ENCODE results near the gene OR5W2. TPM values are rescaled to one million over a fixed set of nuclear protein-coding genes. Genes with fewer than 3 reads are reported as not detected.

Gene OR5W2
- not detected in 2 replicates for total RNA-seq

DNA sequence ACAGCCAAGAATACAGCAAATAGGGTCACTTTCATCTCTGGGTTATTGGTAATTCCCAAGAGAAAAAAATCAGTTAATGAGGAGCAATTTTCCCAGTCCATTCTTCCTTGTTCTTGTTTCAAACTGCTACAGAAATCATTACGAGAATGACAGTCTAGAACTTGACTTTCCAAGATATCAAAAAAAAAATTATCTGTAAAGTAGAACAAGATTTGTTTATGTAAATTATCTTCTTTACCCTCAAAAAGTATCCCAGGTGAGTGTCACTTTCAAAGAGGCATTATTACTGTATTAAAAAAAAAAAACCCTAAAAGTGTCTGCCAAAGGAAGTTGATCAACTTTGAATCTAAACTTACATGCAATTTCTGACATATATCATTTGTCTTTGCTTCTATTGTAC lies at the start of gene OR5W2:
TSS of gene OR5W2 (minus strand) at position 101 of the 400 bp plus-strand sequence. CDS start at position 101, 0 bp downstream.

DNA sequence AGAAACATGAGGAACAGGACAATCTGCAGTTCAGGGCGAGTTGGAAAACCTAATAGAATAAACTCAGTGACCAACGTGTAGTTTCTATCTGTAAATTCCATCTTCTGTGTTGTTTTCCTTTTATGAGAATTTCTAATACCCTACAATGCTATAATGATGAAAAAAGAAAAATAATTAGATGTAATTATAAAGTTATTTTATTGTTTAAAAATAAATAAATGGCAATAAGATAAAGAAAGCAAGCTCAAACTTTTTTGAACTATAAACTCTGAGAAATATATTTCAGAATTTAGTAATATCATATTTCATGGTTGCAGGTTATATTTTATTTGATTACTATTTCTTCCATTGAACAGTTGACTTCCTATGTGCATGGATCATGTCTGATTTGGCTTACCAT lies 21.9 kb upstream of the OR5W2 start, which contains the start of gene OR5I1:
TSS of gene OR5I1 (minus strand) at position 101 of the 400 bp plus-strand sequence. CDS start at position 101, 0 bp downstream.

DNA sequence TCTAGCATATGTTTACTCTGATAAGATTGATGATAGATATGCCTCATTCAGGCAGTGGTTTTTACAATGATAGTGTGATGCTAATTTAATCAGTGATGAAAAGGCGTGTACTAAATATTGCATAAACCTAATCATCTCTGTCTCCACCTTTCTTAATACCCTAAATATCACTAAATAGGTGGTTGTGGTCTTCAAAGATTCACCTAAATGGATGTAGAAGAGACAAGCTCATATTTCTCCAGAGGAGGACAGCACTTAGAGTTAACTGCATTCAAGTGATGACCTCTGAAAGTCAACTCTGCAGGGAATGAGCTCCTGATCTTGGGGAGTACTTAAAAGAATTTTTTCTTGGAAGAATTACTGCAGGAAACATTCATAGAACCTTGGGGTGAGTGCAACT lies 31.4 kb downstream of the OR5W2 start, which contains the start of gene TRIM51:
TSS of gene TRIM51 (plus strand) at position 301 of the 400 bp plus-strand sequence. CDS start 2,132 bp downstream, outside the sequence.

Other genes starting within 250 kb of the OR5W2 start
- not detected in 2 replicates for gene OR5D13, start 141.1 kb downstream of the OR5W2 start, total RNA-seq
- not detected in 2 replicates for gene OR5D14, start 119.0 kb downstream of the OR5W2 start, total RNA-seq
- not detected in 2 replicates for gene OR5L1, start 103.2 kb downstream of the OR5W2 start, total RNA-seq
- not detected in 2 replicates for gene OR5D18, start 95.0 kb downstream of the OR5W2 start, total RNA-seq
- not detected in 2 replicates for gene OR5L2, start 87.4 kb downstream of the OR5W2 start, total RNA-seq
- gene OR5D16, start 75.8 kb downstream of the OR5W2 start, total RNA-seq = not detected in 2 replicates
- gene TRIM51, start 31.3 kb downstream of the OR5W2 start, total RNA-seq = not detected in 2 replicates
- gene OR5I1, start 21.8 kb upstream of the OR5W2 start, total RNA-seq = not detected in 2 replicates
- gene OR10AG1, start 55.4 kb upstream of the OR5W2 start, total RNA-seq = not detected in 2 replicates
- not detected in 2 replicates for gene OR5F1, start 80.0 kb upstream of the OR5W2 start, total RNA-seq
- gene OR5AS1, start 113.1 kb upstream of the OR5W2 start, total RNA-seq = not detected in 2 replicates
- gene OR8I2, start 178.7 kb upstream of the OR5W2 start, total RNA-seq = not detected in 2 replicates
- not detected in 2 replicates for gene OR8H2, start 189.1 kb upstream of the OR5W2 start, total RNA-seq
- gene OR8H3, start 207.8 kb upstream of the OR5W2 start, total RNA-seq = not detected in 2 replicates
- gene OR8J3, start 225.6 kb upstream of the OR5W2 start, total RNA-seq = not detected in 2 replicates
- gene OR8K5, start 245.7 kb upstream of the OR5W2 start, total RNA-seq = not detected in 2 replicates

Measured in hair follicular keratinocyte (primary cell).